Upper lobe of right lung (tissue), 1 donor: ENCODE data around the gene LCN6. TPM values are rescaled to one million over a fixed set of nuclear protein-coding genes. Genes with fewer than 3 reads are reported as not detected.

Source experiments
- ATAC-seq: fragments of 200-7000 bp; cut with Tn5 transposase; one replicate; pipeline ENCODE4 v1.9.1; 2020; ENCODE audit warnings: mild to moderate bottlenecking, moderate library complexity
- DNase-seq: peaks from one replicate; pipeline ENCODE4 v3.0.0-alpha.2; 2020
- H3K27ac ChIP-seq: fragments of 200-600 bp; one replicate; pipeline ENCODE4 v1.8.0; 2022
- H3K27me3 ChIP-seq: fragments of 200-600 bp; one replicate; pipeline ENCODE4 v1.8.0; 2022; ENCODE audit warnings: mild to moderate bottlenecking
- H3K36me3 ChIP-seq: fragments of 200-600 bp; one replicate; pipeline ENCODE4 v1.8.0; 2022
- H3K4me1 ChIP-seq: fragments of 200-600 bp; one replicate; pipeline ENCODE4 v1.8.0; 2022
- H3K4me3 ChIP-seq: fragments of 200-600 bp; one replicate; pipeline ENCODE4 v1.8.0; 2022; ENCODE audit warnings: mild to moderate bottlenecking
- H3K9me3 ChIP-seq: fragments of 200-600 bp; one replicate; pipeline ENCODE4 v1.8.0; 2022
- intact Hi-C: fragments of 100-400 bp; cut with DNase I; formaldehyde crosslinking; loops from one replicate; pipeline ENCODE4 v1.11.0; 2022
- total RNA-seq: library from RNA; stranded (reverse); fragmentation: NEBNext Ultra II Directional; extraction: Animal tissue kit (Norgen Biotek cat#: 25700); gene quantifications from one replicate; pipeline ENCODE4 v1.2.1, GENCODE V29; 2021
- TF ChIP-seq, protein P1 (sequence below): fragments of 200-600 bp; IDR thresholded peaks from one replicate; pipeline ENCODE4 v1.8.0; 2022; ENCODE audit warnings: antibody characterized with exemption
- donor health status: DM: no; HTN: yes; CAD: no; lungs with severe emphysema.

Gene LCN6
- total RNA-seq, 1 donor from 2014 or later: 21.5 TPM

DNA sequence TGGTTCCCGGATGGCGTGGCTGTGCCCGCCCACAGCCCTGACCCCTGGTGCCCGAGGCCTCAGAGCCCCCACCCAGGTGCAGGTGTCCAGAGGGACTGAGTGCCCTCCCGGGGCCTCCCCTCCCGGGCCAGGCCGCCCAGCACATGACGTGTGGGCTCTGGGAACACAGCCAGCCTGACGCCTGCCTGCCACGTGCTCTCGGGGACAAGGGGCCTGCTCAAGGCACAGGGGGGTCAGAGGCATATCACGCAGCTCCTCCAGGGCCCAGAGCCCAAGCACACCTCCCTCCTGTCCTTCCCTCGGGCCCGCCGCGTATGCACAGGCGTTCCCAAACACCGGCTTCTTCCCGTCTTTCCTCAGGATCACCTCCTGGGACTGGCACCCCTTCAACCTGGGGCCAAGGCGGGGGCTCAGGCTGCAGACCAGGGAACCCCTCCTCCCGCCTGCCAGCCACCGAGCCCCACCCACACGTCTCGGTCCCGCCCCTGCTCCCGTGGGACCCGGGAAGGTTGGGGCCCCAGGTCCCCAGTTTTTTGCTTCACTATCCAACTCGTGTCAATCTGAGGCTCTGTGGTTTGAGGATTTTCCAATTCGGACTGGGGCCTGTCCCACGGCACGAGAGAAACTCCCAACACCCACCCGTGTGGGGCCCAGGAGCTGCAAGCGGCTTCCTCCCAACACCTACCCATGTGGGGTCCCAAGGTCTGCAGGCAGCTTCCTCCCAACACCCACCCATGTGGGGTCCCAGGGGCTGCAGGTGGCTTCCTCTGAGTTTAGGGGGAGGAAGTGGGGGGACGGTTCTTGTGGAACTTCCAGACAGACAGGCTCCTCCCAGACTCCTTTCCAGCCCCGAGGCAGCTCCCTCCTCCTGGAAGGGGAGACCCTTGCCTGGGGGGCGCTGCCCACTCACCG is 7.1 kb downstream of the LCN6 start:
- TF ChIP-seq, protein P1, sequence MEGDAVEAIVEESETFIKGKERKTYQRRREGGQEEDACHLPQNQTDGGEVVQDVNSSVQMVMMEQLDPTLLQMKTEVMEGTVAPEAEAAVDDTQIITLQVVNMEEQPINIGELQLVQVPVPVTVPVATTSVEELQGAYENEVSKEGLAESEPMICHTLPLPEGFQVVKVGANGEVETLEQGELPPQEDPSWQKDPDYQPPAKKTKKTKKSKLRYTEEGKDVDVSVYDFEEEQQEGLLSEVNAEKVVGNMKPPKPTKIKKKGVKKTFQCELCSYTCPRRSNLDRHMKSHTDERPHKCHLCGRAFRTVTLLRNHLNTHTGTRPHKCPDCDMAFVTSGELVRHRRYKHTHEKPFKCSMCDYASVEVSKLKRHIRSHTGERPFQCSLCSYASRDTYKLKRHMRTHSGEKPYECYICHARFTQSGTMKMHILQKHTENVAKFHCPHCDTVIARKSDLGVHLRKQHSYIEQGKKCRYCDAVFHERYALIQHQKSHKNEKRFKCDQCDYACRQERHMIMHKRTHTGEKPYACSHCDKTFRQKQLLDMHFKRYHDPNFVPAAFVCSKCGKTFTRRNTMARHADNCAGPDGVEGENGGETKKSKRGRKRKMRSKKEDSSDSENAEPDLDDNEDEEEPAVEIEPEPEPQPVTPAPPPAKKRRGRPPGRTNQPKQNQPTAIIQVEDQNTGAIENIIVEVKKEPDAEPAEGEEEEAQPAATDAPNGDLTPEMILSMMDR: no peak
- ATAC-seq: peak; percentile 20
- H3K27me3 ChIP-seq: peaks cover 31% of the 10 kb centered on the region

DNA sequence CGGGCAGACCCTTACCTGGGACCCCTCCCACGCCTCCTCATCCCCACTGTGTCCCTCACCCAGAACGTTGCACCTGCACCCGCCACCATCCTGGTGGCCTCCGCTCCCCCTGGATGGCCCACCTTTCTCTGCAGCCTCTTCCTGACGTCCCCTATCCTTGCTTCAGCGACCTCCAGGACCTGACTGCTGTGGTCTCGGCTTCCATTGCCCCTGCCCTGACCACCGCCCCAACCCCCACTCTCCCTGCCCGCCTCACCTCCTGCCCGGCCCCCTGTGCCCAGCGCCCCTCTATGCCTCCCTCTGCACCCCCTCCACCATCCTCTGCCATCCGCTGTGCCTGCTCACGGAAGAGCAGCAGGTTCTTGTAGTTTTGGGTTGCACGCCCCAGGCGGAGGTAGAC is 7.8 kb downstream of the LCN6 start:
- H3K27me3 ChIP-seq: peaks cover 31% of the 10 kb centered on the region
- H3K36me3 ChIP-seq: no peaks in the 10 kb centered on the region
- intact Hi-C loops: no loop called here
- H3K4me3 ChIP-seq: no peak overlapping the region
- H3K4me1 ChIP-seq: peaks cover 17% of the 10 kb centered on the region
- TF ChIP-seq, protein P1: no peak
- ATAC-seq (no peak), DNase-seq (no peak)
- no peaks in the 10 kb centered on the region for H3K9me3 ChIP-seq
- H3K27ac ChIP-seq: no peak overlapping the region

More for the DNA sequence above, 7.1 kb downstream of the LCN6 start:
- DNase-seq: no peak
- Histone ChIP-seq H3K9me3 (no peaks in the 10 kb centered on the region), H3K36me3 (no peaks in the 10 kb centered on the region), H3K27ac (no peak overlapping the region), H3K4me1 (peaks cover 17% of the 10 kb centered on the region), H3K4me3 (peak overlapping the region; percentile 23)
- intact Hi-C loops: no loop called here

DNA sequence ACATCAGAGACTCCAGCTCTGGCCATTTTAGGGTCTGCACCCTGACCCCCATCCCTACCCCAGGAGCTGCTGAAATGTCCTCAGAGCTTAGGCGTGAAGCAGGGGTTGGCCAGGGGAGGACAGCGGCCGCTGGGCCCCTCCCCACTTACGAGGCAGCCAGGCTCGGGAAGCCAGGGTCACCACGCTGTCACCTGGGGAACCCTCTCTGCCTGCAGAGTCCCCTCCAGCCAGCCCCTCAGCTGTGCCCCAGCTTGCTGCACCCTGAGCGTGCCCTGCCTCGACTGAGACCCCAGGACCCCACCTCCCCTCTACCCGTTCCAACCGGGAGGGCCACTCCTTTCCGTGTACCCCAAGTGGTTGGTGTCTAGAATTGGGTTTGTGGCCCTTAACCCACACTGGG is 8.3 kb downstream of the LCN6 start:
- no peak overlapping the region for H3K4me3 ChIP-seq
- H3K9me3 ChIP-seq: no peaks in the 10 kb centered on the region
- H3K36me3 ChIP-seq: no peaks in the 10 kb centered on the region
- peaks cover 17% of the 10 kb centered on the region for H3K4me1 ChIP-seq
- intact Hi-C loops: no loop called here
- H3K27me3 ChIP-seq: peaks cover 31% of the 10 kb centered on the region
- no peak for ATAC-seq
- H3K27ac ChIP-seq: no peak overlapping the region
- TF ChIP-seq, protein P1: no peak
- no peak for DNase-seq

DNA sequence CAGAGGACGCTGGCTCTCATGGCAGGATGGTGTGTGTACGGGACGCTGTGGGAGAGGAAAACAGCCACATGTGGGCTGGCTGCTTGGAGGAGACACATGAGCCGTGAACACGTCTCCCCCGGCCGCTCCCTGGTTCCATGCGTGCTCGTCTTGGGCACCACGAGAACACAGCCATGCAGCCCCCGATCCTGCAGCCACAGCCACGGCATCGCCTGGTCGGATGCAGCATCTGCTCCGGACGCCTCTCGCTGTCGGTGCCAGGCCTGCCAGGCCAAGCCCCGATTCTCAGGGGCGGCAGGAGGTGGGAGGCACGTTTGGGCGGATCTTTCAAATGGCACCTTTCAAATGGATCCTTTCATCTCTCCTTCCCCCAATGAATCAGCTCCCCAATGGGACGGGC is 8.8 kb downstream of the LCN6 start:
- no peak for DNase-seq
- H3K4me3 ChIP-seq: no peak overlapping the region
- peaks cover 31% of the 10 kb centered on the region for H3K27me3 ChIP-seq
- no peak for ATAC-seq
- no peak overlapping the region for H3K27ac ChIP-seq
- H3K36me3 ChIP-seq: no peaks in the 10 kb centered on the region
- intact Hi-C loops: no loop called here
- no peaks in the 10 kb centered on the region for H3K9me3 ChIP-seq
- peaks cover 17% of the 10 kb centered on the region for H3K4me1 ChIP-seq
- TF ChIP-seq, protein P1: no peak

DNA sequence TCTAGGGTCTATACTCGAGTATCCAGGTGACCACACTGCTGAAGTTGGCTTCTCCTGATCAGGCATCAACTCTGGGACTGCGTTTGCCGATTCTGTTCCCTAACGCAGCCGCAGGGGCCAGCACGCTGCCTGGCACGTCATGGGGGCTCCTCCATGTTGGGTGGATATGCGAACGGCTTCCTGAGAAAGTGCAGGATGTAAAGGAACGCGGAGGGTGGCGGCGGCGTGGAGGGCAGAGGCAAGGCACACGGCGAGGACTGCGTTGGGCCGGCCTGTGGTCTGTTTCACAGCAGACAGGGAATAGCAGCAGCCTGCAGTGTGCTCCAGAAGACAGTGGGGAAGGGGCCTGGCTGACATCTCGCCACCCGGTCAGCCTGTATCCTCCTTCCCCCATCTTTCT is 9.4 kb downstream of the LCN6 start:
- ATAC-seq (no peak), DNase-seq (no peak)
- Histone ChIP-seq H3K9me3 (no peaks in the 10 kb centered on the region), H3K27ac (no peak overlapping the region), H3K4me3 (no peak overlapping the region), H3K36me3 (no peaks in the 10 kb centered on the region), H3K4me1 (peaks cover 17% of the 10 kb centered on the region), H3K27me3 (peaks cover 26% of the 10 kb centered on the region)
- intact Hi-C loops: no loop called here
- TF ChIP-seq, protein P1: no peak
